ENCODE results near the gene ATP5F1E. TPM values are rescaled to one million over a fixed set of nuclear protein-coding genes. Genes with fewer than 3 reads are reported as not detected.

The ATP5F1E gene
- total and polyA plus RNA-seq, 10 of the 15 experiments (the other 5 are each of a cell fraction or from before 2014, with no cell fraction given) = 49.0 to 407 (median 117) TPM

- TF ChIP-seq MYC (IDR thresholded peaks at IDR 0.05; ENCODE audit: insufficient read depth, insufficient read length, insufficient replicate concordance, low read length, severe bottlenecking) = no peak
- TF ChIP-seq TCF7 (IDR thresholded peaks at IDR 0.05; ENCODE audit: borderline replicate concordance) = no peak
- no peak for TF ChIP-seq ZNF592 (IDR thresholded peaks at IDR 0.05)
- TF ChIP-seq, protein P1, sequence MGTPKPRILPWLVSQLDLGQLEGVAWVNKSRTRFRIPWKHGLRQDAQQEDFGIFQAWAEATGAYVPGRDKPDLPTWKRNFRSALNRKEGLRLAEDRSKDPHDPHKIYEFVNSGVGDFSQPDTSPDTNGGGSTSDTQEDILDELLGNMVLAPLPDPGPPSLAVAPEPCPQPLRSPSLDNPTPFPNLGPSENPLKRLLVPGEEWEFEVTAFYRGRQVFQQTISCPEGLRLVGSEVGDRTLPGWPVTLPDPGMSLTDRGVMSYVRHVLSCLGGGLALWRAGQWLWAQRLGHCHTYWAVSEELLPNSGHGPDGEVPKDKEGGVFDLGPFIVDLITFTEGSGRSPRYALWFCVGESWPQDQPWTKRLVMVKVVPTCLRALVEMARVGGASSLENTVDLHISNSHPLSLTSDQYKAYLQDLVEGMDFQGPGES (IDR thresholded peaks at IDR 0.05) = no peak
- no peak for TF ChIP-seq SREBF1 (IDR thresholded peaks at IDR 0.05; ENCODE audit: low read length)
- no peak for TF ChIP-seq NFYB (IDR thresholded peaks at IDR 0.05; ENCODE audit: insufficient read depth, low read depth, low read length)
Observed at GRCh38 chr20:59077705-59078104, 45.6 kb upstream of the ATP5F1E start (continued).

DNA sequence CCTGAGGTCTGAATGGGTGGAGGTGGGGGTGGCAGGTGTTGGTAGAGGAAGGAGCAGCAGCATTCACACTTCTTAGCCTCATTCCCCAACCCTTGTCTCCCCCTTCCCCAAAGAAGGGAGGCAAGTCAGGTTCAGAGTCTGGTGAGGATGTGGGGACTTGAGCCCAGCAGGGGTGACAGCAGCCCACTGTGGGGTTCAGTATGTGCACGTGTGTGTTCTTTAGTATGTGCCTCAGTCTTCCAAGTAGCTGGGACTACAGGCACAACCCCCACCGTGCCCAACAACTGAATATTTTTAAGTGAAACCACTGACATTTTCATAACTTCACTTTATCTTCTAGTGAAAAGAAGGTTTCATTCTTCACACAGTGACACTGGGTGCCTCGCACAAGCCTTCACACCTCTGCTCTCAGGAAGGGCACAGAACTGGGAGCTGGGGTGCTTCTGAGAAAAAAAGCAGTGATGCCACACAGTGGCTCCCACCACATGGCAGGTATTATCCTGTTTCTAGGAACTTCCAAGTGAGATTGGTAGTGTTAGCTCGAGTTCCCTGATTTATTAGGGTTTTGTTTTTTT is 43.9 kb upstream of the ATP5F1E start:
- FAIRE-seq (no peak), ATAC-seq (no peak), DNase-seq (ENCODE audit: low read depth, low spot score) (no peak)
- H3K4me2 ChIP-seq (ENCODE audit: control insufficient read depth, insufficient read depth) = no peak overlapping the region
- no peaks in the 10 kb centered on the region for H4K20me1 ChIP-seq (ENCODE audit: control insufficient read depth, insufficient read depth)
- no peaks in the 10 kb centered on the region for H3K79me2 ChIP-seq (ENCODE audit: control insufficient read depth, insufficient read depth, low read length)
- H3K4me3 ChIP-seq = no peak overlapping the region
- 37% methylated on average over 4 of the region's 4 CpGs for WGBS (ENCODE audit: insufficient coverage, insufficient replicate concordance, low lambda C conversion rate, missing lambda C conversion rate)
- H3K27ac ChIP-seq (ENCODE audit: control insufficient read depth, insufficient read depth) = no peak overlapping the region
- POLR2A ChIA-PET = no interaction called here
- H3K9me3 ChIP-seq (replicated peaks; ENCODE audit: control insufficient read depth, insufficient read depth, low read length) = no peaks in the 10 kb centered on the region
- peaks cover 5 to 6% of the 10 kb centered on the region in 2 experiments for H3K27me3 ChIP-seq (replicated peaks in 1 of 2; ENCODE audit: control insufficient read depth in 2 of 2, insufficient read depth in 2 of 2, low read length in 1 of 2)
- CTCF ChIA-PET = interaction anchor here (1.4 kb wide), 1 partner anchor 12 kb away, joined by 4 read pairs; no protein-coding TSS in a partner anchor
- RAD21 ChIA-PET (ENCODE audit: unreplicated experiment) = interaction anchor here (0.6 kb wide), 1 partner anchor 419 kb away, joined by 4 read pairs; no protein-coding TSS in a partner anchor
- H3K9ac ChIP-seq (ENCODE audit: control insufficient read depth, insufficient read depth, low read length) = no peak overlapping the region
- no TSS peak for BruUV-seq (replicated peaks)
- H3K36me3 ChIP-seq (ENCODE audit: control insufficient read depth in 2 of 2, insufficient read depth in 2 of 2, low read length in 1 of 2) = no peaks in the 10 kb centered on the region
- SMC1A ChIA-PET (ENCODE audit: uncharacterized antibody, unreplicated experiment) = no interaction called here
- in situ Hi-C loops (cut with MboI) (no loop called here), intact Hi-C loops (cut with micrococcal nuclease; ENCODE audit: unreplicated experiment) (no loop called here)
- peaks cover 3% of the 10 kb centered on the region for H3K4me1 ChIP-seq (ENCODE audit: control insufficient read depth, insufficient read depth, low read length)
- H2AFZ ChIP-seq (ENCODE audit: control insufficient read depth, low read depth, low read length) = no peak overlapping the region
- no peak for TF ChIP-seq NFIC (IDR thresholded peaks at IDR 0.05; ENCODE audit: low read depth, low read length)
- TF ChIP-seq, protein P2, sequence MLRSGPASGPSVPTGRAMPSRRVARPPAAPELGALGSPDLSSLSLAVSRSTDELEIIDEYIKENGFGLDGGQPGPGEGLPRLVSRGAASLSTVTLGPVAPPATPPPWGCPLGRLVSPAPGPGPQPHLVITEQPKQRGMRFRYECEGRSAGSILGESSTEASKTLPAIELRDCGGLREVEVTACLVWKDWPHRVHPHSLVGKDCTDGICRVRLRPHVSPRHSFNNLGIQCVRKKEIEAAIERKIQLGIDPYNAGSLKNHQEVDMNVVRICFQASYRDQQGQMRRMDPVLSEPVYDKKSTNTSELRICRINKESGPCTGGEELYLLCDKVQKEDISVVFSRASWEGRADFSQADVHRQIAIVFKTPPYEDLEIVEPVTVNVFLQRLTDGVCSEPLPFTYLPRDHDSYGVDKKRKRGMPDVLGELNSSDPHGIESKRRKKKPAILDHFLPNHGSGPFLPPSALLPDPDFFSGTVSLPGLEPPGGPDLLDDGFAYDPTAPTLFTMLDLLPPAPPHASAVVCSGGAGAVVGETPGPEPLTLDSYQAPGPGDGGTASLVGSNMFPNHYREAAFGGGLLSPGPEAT (IDR thresholded peaks at IDR 0.05; ENCODE audit: low read depth) = no peak
- TF ChIP-seq CTCF (IDR thresholded peaks at IDR 0.05 in 2 of 3, conservative IDR thresholded peaks at IDR 0.05 in 1 of 3; ENCODE audit: control insufficient read depth in 2 of 3, extremely low read depth in 1 of 3, insufficient read depth in 1 of 3, low read depth in 3 of 3, low read length in 3 of 3) = no peak
- no peak for TF ChIP-seq BRCA1 (IDR thresholded peaks at IDR 0.05; ENCODE audit: low read depth, low read length)
- no peak for TF ChIP-seq LARP7 (IDR thresholded peaks at IDR 0.05)

Data from GM12878 (cell line).